Peyer's patch (tissue), 4 donors: ENCODE results near the gene SMYD1. TPM values are rescaled to one million over a fixed set of nuclear protein-coding genes. Genes with fewer than 3 reads are reported as not detected.

Experiments
- DNase-seq, 3 donors: peaks; one replicate each; pipeline ENCODE4 v3.0.0-alpha.2; 2017 to 2019
- H3K27ac ChIP-seq, 4 donors: fragments of 200-600 bp; sonication (generic); one replicate each; pipeline ENCODE4 v1.5.1; 2016 to 2019
- H3K27me3 ChIP-seq, 2 donors: fragments of 200-600 bp; sonication (generic); one replicate each; pipeline ENCODE4 v1.5.1; 2019
- H3K36me3 ChIP-seq, 3 donors: fragments of 200-600 bp; sonication (generic); one replicate each; pipeline ENCODE4 v1.5.1; 2016 to 2019
- H3K4me1 ChIP-seq, 4 donors: fragments of 200-600 bp; sonication (generic); one replicate each; pipeline ENCODE4 v1.5.1; 2016 to 2019
- H3K4me3 ChIP-seq, 4 donors: fragments of 200-600 bp; sonication (generic); 1 replicate in 3 of 4; 2 replicates in 1 of 4; pipeline ENCODE4 v1.5.1; 2016 to 2019; ENCODE audit warnings: mild to moderate bottlenecking in 1 of 4
- H3K9me3 ChIP-seq, 4 donors: fragments of 200-600 bp; sonication (generic); one replicate each; pipeline ENCODE4 v1.5.1; 2016 to 2019; ENCODE audit warnings: mild to moderate bottlenecking in 1 of 4
- CTCF ChIP-seq, 6 experiments: fragments of 450-650 bp in 4 of 6; fragments of 200-600 bp in 2 of 6; sonication (generic) in 1 of 6; IDR thresholded peaks; one replicate each; pipeline ENCODE4 v1.5.1; 2017 to 2019; ENCODE audit warnings: antibody characterized with exemption in 6 of 6, mild to moderate bottlenecking in 3 of 6, moderate library complexity in 1 of 6
- POLR2A ChIP-seq, 2 donors: fragments of 450-650 bp; IDR thresholded peaks; one replicate each; pipeline ENCODE4 v1.5.1; 2017; ENCODE audit warnings: antibody characterized with exemption in 2 of 2, mild to moderate bottlenecking in 2 of 2, moderate library complexity in 2 of 2
- total RNA-seq, 4 donors: library from RNA; depleted of rRNA; stranded (reverse); fragments of >200 nt; gene quantifications; one replicate each; pipeline ENCODE4 v1.1.0, GENCODE V29; 2016

The SMYD1 gene
- total RNA-seq, 4 donors from 2014 or later, result 0.67 to 2.7 TPM; not detected in 2

GRCh38 chr2:88127638-88127887 lies 59.9 kb downstream of the SMYD1 start:
- peak overlapping the region in 3 of 4 donors; percentile 57 to 96 (median 86) for H3K27ac ChIP-seq
- peaks cover 0 to 4% (median 0%) of the 10 kb centered on the region in 3 donors for H3K36me3 ChIP-seq
- peak in 1 of 3 donors; percentile 54 for DNase-seq
- no peaks in the 10 kb centered on the region for H3K9me3 ChIP-seq
- peak overlapping the region in 3 of 4 donors; percentile 22 to 67 (median 48) for H3K4me3 ChIP-seq
- H3K27me3 ChIP-seq, result no peaks in the 10 kb centered on the region
- TF ChIP-seq CTCF (IDR thresholded peaks at IDR 0.05), result no peak
- TF ChIP-seq POLR2A (IDR thresholded peaks at IDR 0.05), result no peak
- peaks cover 0 to 28% (median 4%) of the 10 kb centered on the region in 4 donors for H3K4me1 ChIP-seq

DNA sequence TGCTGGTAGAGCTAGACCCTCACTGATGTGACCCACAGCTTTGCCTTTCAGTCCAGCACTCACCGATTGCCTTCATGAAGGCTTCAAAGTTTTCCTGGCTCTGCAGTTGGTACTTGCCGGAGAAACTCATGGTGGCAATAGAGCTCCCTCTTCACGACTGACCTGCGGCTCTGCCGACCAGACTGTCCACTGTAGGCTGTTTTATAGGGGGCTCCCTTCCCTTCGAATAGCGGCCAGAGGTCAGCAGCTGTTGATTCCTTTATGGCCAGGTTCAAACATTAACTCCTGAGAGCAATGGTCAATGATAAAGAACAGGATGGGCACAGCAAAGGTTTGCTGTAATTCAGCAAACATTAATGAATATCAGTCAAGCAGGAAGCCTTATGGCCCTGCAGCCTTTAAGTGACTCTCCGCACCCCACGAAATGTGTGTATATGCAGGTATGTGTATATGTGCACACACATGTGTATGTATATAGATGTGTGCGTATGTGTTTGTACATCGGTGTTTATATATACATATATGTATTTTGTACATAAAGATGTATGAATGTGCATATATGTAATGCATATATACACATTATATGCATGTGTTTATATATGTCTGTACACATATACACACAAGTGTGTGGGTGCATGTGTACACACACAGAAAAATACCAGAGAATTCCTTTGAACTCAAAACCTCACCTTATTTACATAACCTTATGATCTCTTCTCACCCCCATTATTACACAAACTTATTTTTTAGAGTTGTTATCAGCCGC lies 60.4 kb downstream of the SMYD1 start, which contains the start of gene FABP1:
FABP1 (minus strand) TSS at position 175 of the 766 bp plus-strand sequence; CDS start at position 130, 45 bp downstream.
- Histone ChIP-seq H3K27me3 (no peaks in the 10 kb centered on the region), H3K36me3 (peaks cover 0 to 4% (median 0%) of the 10 kb centered on the region in 3 donors), H3K27ac (peak within 1 kb of the TSS in 3 of 4 donors; percentile 62 to 96 (median 86)), H3K4me3 (peak within 1 kb of the TSS in 3 of 4 donors; percentile 22 to 67 (median 48)), H3K4me1 (peaks cover 0 to 28% (median 4%) of the 10 kb centered on the region in 4 donors), H3K9me3 (no peaks in the 10 kb centered on the region)
- peak in 2 of 3 donors; percentile 78 to 79 for DNase-seq
- peak in 1 of 6 experiments; percentile 1 for TF ChIP-seq CTCF (IDR thresholded peaks at IDR 0.05)
- TF ChIP-seq POLR2A (IDR thresholded peaks at IDR 0.05), result peak; percentile 95

GRCh38 chr2:88128654-88129312 lies 61.2 kb downstream of the SMYD1 start:
- Histone ChIP-seq H3K4me3 (no peak overlapping the region), H3K27me3 (no peaks in the 10 kb centered on the region), H3K9me3 (no peaks in the 10 kb centered on the region), H3K27ac (peak overlapping the region in 3 of 4 donors; percentile 62 to 96 (median 86)), H3K36me3 (peaks cover 0 to 4% (median 0%) of the 10 kb centered on the region in 3 donors), H3K4me1 (peaks cover 0 to 28% (median 4%) of the 10 kb centered on the region in 4 donors)
- no peak for TF ChIP-seq CTCF (IDR thresholded peaks at IDR 0.05)
- no peak for DNase-seq

DNA sequence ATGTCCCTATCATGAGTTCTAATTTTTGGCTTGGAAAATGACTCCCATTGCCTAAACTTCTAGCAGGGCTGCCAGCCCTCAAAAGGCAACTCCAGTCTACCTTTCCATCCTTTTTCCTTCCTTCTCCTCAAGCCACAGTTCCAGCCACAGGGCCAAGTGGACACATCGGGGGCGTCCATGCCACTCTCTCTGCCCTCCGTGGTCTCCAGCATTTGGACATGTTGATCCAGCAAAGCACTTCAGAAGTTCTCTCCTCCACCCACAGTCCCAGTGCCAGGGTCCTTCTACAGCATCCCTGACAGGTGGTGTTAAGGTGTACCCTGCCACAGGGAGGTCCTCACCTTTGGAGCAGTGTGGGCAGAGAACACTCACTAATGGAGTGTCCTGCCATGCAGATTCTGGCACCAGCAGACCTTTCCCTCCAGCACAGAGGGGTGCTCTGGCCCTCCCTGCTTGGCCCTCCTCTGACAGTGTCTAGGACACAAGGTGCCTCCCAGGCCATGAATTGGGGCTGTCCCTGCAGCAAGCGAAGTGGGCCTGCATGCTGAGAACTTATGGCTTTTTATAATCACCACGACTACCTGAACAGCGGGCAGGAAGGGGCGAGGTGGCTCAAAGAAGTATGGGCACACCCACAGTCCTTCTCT lies 61.8 kb downstream of the SMYD1 start:
- Histone ChIP-seq H3K27me3 (no peaks in the 10 kb centered on the region), H3K4me3 (no peak overlapping the region), H3K36me3 (no peaks in the 10 kb centered on the region), H3K9me3 (no peaks in the 10 kb centered on the region), H3K4me1 (peaks cover 0 to 28% (median 4%) of the 10 kb centered on the region in 4 donors), H3K27ac (peak overlapping the region in 3 of 4 donors; percentile 62 to 96 (median 86))
- TF ChIP-seq POLR2A (IDR thresholded peaks at IDR 0.05) (no peak), CTCF (IDR thresholded peaks at IDR 0.05) (no peak)
- DNase-seq, result no peak

- Histone ChIP-seq H3K36me3 (no peaks in the 10 kb centered on the region), H3K27me3 (no peaks in the 10 kb centered on the region), H3K4me1 (peaks cover 0 to 28% (median 4%) of the 10 kb centered on the region in 4 donors), H3K9me3 (no peaks in the 10 kb centered on the region), H3K27ac (peak overlapping the region in 3 of 4 donors; percentile 62 to 96 (median 86)), H3K4me3 (no peak overlapping the region)
- TF ChIP-seq CTCF (IDR thresholded peaks at IDR 0.05) (peak in 3 of 6 experiments; percentile 18 to 41 (median 33)), POLR2A (IDR thresholded peaks at IDR 0.05) (no peak)
- DNase-seq, result peak in 1 of 3 donors; percentile 69
These were observed 63.8 kb downstream of the SMYD1 start for GRCh38 chr2:88131201-88131998.
